SIG-M5 treated with dmso at 0.1 percent for 504 hours (cell line): Measurements from ENCODE around the gene PLPP4.

ENCODE experiments used
- DNase-seq: peaks from one replicate; lab custom pipeline; 2025; ENCODE audit not compliant: unreplicated experiment; lab: John Stamatoyannopoulos, UW

Gene PLPP4

DNA sequence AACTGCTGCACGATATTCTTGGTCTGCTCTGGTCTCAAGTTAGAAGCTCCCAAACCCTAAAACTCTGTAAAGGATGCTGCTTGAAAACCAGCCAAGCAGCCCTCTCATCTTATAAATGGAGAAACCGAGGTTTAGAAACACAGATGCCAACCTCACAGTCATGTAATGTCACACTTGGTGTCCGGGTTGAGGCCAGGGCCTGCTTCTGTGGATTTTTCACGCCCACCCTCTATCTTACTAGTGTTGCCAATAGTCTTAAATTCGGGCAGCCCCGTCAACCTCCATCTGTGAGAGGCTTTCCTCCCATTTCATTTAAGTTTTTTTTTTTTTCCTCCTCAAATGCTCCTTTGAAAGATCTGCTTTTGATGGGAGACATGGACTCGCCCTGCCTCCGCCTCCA, 28.9 kb downstream of the PLPP4 start:
- DNase-seq, result no peak

GRCh38 chr10:120486671-120487205, 29.7 kb downstream of the PLPP4 start:
- no peak for DNase-seq

GRCh38 chr10:120490288-120490687, 33.3 kb downstream of the PLPP4 start:
- DNase-seq, result no peak

DNA sequence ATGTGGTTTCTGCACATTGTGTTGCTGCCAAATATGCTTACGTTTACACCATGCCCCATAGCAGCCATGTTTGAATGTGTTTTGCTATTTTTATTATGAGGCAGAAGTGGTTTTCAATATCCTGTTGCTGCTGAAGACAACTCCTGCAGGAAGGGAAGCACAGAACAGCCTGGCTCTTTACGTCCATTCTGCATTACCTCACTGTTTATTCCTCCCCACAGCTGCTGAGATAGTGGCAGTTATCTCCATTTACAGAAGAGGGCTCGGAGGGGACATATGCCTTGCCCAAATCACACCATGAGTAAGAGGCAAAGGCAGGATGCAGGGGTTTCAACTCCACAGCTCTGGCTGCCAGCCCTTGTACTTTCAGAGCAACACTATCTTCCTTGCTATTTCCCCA, 35.3 kb downstream of the PLPP4 start:
- DNase-seq, result no peak

DNA sequence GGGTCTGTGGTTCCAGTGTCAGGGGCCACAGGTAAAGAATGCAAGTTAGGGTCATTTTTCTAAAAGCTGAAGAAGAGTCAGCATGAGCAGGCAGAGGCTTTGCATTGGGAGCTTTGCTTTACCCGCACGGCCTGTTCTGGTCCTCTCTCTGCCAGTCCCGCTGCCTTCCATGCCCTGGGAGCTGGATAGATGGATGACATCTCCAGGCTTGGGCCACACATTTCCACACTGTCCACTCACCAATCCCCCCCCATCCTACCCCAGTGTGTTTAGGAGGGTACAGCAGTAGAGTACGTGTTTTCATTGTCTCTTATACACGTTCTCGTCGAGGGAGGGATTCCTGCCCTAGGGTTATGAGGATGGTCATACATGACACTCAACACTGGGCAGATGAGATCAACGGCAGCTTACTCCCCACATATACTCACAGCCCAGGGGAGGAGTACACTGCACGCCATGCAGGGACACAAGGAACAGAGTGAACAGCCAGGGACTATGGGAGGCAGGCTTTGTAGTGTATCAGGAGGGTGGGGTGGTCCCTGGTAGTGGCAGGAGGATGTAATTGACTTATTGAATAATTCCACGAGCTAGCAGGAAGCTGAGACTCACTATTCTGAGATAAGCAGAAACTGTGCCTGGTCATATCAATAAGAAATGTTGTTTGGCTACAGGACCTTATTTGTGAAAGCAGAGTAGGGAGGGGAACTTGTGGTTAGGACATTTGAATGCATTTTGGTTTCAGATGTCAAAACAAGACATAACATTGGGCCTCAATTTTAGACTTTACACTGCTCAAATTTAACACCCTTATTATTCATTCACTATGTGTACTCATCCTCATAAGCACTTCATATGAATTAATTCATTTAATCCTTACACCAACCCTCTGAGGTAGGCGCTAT, 36.6 kb downstream of the PLPP4 start:
- DNase-seq, result no peak

- DNase-seq, result no peak
Observed at GRCh38 chr10:120494313-120494710, 37.3 kb downstream of the PLPP4 start.

- DNase-seq, result no peak
Observed at GRCh38 chr10:120495226-120496009, 38.4 kb downstream of the PLPP4 start.

DNA sequence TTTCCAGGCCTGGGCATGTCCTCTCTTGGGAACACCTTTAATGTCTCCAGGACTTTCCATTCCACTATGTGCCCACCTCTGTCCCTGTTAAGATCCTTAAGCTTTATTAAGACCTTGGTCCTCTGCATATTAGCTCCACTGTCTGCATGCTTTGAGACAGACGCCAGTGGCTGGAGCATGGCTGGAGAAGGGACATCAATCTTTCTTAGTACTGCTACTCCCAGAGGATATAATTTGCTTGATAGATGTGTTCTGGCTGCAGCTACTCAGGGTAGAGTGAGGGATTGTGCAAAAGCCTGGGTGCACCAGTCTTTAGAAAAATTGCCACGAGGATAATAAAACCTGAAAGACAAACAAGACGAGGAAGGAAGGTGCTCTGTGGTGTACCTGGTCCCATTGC, 42.9 kb downstream of the PLPP4 start:
- no peak for DNase-seq

DNA sequence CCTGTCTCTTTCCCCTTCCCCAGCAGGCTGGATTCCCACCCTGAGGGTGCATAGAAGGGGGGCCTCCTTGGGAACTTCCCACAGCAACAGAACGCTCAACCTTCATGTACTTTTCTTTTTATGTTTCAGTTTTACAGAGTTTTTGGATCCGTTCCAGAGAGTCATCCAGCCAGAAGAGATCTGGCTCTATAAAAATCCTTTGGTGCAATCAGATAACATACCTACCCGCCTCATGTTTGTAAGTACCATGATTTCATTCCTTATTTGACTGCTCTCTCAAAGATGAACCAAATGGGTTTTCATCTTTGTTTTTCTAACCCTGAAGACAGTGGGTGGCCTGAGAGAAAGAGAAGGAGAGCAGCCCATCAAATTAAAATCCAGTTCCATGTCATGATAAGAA, 46.7 kb downstream of the PLPP4 start:
- no peak for DNase-seq

DNA sequence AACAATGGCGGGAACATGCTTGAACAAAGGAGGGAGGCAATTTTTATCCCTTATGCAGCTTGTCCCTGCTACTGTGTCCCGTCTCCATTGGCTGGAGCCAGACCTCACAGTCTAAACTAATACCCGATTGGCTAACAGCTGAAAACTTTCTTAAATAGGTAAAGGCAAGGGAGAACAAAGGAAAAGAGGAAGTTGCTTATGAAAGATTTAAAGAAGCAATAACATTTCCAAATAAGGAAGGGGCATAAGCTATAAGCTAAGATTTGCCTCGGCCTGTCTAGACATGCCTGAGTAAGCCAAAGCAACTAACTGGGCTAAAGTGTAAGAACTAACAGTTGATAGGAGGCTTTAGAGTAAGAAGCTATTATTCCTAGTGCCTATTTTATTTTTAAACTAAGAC, 47.2 kb downstream of the PLPP4 start:
- DNase-seq, result peak; percentile 56

DNA sequence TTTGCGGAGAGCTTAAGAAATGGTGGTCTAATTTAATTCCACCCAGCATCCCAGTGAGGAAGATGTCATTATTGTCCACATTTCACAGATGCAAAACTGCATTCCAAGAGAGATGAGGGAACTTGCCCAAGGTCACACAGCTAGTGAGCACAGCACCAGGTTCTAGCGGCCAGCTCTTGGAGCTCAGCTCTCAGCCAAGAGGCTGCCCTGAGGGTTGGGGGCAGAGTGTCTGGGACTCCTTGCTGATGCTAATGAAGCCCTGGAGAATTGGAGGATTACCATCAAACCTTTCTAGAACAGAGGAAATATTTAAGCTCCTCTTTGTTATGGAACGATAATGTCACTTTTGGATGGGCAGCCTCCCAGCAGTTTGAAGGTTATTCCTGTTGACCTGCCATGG, 48.0 kb downstream of the PLPP4 start:
- no peak for DNase-seq

DNA sequence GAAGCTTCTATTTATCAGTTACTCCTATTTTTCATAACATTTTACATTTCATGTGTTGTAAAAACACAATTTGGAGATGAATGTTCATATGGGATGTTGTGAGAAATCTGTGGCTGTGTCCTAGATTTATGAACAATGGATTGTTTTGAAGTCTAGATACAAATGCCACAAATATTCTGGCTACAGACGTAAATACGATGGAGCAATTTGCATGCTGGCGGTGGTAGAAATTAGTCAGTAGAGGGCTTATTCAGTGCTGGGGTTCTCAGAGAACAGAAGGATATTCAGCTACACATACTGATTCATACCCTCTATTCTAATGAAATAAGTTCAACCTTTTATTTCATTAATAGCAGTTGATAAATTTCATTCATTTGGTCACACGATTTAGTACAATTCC, 48.8 kb downstream of the PLPP4 start:
- no peak for DNase-seq

DNA sequence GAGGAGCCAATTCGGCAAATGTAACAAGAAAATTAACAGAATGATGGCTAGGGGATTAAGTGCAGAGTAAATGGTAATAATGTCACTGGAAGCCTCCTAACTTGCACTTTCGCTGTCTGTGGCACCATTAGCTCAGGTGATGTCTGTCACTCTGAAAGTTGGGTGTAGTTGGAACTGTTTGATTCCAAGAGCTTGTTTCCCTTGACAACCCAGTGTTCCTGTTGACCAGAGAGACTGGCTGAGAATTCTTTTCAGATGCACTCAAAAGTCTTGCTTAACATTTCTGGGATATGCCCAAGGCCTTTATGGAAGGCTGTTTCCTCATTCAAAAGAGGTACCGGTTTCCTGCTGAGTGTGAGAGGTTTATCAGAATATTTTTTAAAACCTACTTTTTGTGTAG, 49.6 kb downstream of the PLPP4 start:
- DNase-seq, result no peak

GRCh38 chr10:120507175-120507574, 50.1 kb downstream of the PLPP4 start:
- DNase-seq, result no peak

GRCh38 chr10:120507651-120508050, 50.6 kb downstream of the PLPP4 start:
- DNase-seq, result no peak

DNA sequence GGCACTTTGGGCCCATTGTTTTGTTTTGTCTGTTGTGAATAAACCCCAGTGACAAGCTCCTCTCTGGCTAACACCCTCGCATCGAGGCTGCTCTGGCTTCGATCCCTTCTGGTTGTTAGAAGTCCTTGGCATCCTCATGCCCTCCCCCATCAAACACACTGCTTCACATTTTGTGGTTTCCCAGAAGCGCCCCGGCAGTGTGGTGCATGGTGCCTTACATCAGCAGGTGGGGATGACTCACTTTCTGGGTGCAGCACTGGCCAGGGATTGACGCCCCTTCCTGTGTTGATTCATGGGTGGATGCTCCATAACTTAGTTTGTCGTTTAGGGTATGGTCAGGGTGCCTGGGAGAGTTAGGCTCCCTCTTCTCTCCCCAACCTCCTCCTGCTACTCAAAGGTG, 51.4 kb downstream of the PLPP4 start:
- DNase-seq, result peak; percentile 12

GRCh38 chr10:120508966-120509365, 51.9 kb downstream of the PLPP4 start:
- DNase-seq, result no peak

DNA sequence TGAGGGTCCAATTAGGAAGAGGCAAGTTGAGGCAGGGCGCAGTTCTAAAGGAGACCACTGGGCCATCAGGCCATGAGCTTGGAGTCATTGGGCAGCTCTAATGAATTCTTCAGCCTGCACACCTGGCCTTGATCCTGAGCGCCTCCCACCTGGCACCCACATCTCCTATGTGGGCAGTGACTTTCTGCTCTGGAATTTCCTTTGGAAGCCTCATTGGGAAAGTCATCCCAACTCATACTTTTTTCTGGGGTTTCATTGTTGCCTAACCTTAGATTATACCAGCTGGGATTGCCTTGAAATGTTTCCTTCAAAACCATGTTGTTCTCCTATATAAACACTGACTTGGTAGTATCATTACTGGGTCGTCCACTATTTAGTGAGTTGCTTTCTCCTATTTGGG, 54.1 kb downstream of the PLPP4 start:
- DNase-seq, result no peak

DNA sequence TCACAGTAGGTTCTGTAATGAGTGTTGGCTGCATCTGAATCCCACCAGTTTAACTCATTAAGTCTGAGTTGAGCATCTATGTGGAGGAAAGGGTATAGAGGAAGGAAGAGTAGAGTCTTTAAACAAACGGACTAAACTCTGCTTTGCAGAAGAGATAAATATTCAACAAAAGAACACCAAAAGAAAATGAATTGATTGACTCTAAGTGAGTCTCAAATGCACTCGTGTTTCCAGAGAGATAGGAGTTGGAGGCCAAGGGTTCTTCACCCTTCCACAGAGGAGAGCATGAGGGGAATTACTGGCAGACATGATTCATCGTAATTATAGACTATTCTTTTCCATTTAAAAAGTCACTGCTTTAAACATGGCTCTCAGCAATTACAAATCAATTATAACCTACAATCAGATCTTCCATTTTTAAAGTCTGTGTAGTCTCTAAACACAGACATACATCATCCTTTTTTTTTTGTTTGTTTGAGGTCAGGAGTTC, 56.3 kb downstream of the PLPP4 start:
- DNase-seq, result no peak

DNA sequence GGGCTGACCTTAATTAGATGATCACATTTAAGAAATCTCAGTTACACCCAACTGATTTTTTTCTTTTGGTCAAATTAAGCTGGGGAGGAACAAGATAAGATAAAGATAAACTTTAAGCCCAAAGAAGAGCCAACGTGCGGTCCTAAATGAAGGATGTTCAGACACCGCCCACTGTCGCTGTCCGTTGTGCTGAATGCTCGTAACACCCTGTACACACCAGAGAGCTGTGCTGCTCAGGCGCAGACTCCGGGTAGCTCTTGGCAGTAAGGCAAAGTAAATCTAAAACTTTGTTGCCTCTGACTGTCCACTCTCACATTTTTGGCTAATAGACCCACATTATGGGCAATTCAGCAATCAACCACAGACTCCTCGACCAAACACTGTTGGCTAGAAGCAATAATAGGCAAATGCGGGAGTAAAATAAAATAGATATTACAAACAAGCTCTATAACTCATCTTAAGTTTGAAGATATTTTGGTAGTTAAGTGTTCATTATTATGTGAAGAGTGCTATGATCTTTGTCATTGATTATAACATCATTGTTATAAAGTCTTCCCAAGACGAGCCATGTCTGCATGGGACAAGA, 57.1 kb downstream of the PLPP4 start:
- peak; percentile 9 for DNase-seq

GRCh38 chr10:120514959-120515358, 57.9 kb downstream of the PLPP4 start:
- DNase-seq, result no peak
